Smooth muscle cell of the brain vasculature (primary cell): ENCODE data around the gene ITGA8.
"Not testable (repeated sequence)": the region's sequence is repeated elsewhere in the genome, so short reads cannot be mapped to it uniquely, and the experiment has no call there.

Source experiments
- DNase-seq: peaks from one replicate; pipeline ENCODE4 v3.0.0-alpha.2; 2012; ENCODE audit warnings: low read depth, low spot score

Gene ITGA8

GRCh38 chr10:15504101-15504840 is 215.5 kb downstream of the ITGA8 start:
- peak; percentile 69 for DNase-seq

GRCh38 chr10:15494850-15495506 is 224.7 kb downstream of the ITGA8 start:
- DNase-seq = no peak

- DNase-seq = no peak
Measured at GRCh38 chr10:15491856-15492642, 227.7 kb downstream of the ITGA8 start.

- DNase-seq = no peak
Measured at GRCh38 chr10:15489431-15489830, 230.3 kb downstream of the ITGA8 start.

- DNase-seq = no peak
Measured at GRCh38 chr10:15487376-15487775, 232.3 kb downstream of the ITGA8 start.

GRCh38 chr10:15486404-15486803 is 233.3 kb downstream of the ITGA8 start:
- DNase-seq = no peak

GRCh38 chr10:15485684-15486316 is 233.9 kb downstream of the ITGA8 start:
- DNase-seq = no peak

- no peak for DNase-seq
Measured at GRCh38 chr10:15485027-15485426, 234.7 kb downstream of the ITGA8 start.

GRCh38 chr10:15484128-15484527 is 235.6 kb downstream of the ITGA8 start:
- no peak for DNase-seq

GRCh38 chr10:15483215-15484075 is 236.3 kb downstream of the ITGA8 start:
- no peak for DNase-seq

- no peak for DNase-seq
Measured at GRCh38 chr10:15482156-15482555, 237.6 kb downstream of the ITGA8 start.

GRCh38 chr10:15478950-15479349 is 240.8 kb downstream of the ITGA8 start:
- no peak for DNase-seq

- DNase-seq = no peak
Measured at GRCh38 chr10:15478429-15478828, 241.3 kb downstream of the ITGA8 start.

- DNase-seq = no peak
Measured at GRCh38 chr10:15476337-15476736, 243.4 kb downstream of the ITGA8 start.

GRCh38 chr10:15475439-15475838 is 244.3 kb downstream of the ITGA8 start:
- not testable (repeated sequence) for DNase-seq

GRCh38 chr10:15474671-15475070 is 245.1 kb downstream of the ITGA8 start:
- no peak for DNase-seq

GRCh38 chr10:15473396-15473767 is 246.3 kb downstream of the ITGA8 start:
- no peak for DNase-seq

- DNase-seq = peak; percentile 95
Measured at GRCh38 chr10:15472431-15473395, 247.0 kb downstream of the ITGA8 start.

GRCh38 chr10:15472008-15472407 is 247.7 kb downstream of the ITGA8 start:
- no peak for DNase-seq

GRCh38 chr10:15469111-15469510 is 250.6 kb downstream of the ITGA8 start:
- no peak for DNase-seq
